Keratinocyte (primary cell): Measurements from ENCODE around the gene CHD2. TPM values are rescaled to one million over a fixed set of nuclear protein-coding genes. Genes with fewer than 3 reads are reported as not detected.

Source experiments
- DNase-seq: peaks from one replicate; pipeline ENCODE4 v3.0.0-alpha.2; 2011; ENCODE audit warnings: low read depth, missing footprints, low spot score
- FAIRE-seq: peaks from 2 replicates; lab custom pipeline; 2011; peaks lifted over from hg19 to GRCh38; lab: Jason Lieb, UNC
- H2AFZ ChIP-seq: 2 replicates; pipeline ENCODE4 v1.6.0; 2012; ENCODE audit warnings: low read length, control low read depth, inconsistent platforms; ENCODE audit not compliant: control insufficient read depth
- H3K27ac ChIP-seq: 2 replicates; pipeline ENCODE4 v1.5.1; 2011; ENCODE audit warnings: low read length; ENCODE audit not compliant: control insufficient read depth, insufficient read depth
- H3K27me3 ChIP-seq: 3 replicates; pipeline ENCODE4 v1.6.0; 2011; ENCODE audit warnings: low read length; ENCODE audit not compliant: control insufficient read depth, insufficient read depth; ENCODE audit errors: extremely low read depth
- H3K36me3 ChIP-seq, 2 experiments: 2 replicates in 1 of 2; 3 replicates in 1 of 2; pipeline ENCODE4 v1.5.1; 2011; ENCODE audit warnings: low read length in 2 of 2, mild to moderate bottlenecking in 1 of 2; ENCODE audit not compliant: control insufficient read depth in 2 of 2, insufficient read depth in 2 of 2; ENCODE audit errors: extremely low read depth in 1 of 2
- H3K4me1 ChIP-seq: 3 replicates; pipeline ENCODE4 v1.5.1; 2011; ENCODE audit warnings: low read length; ENCODE audit not compliant: control insufficient read depth, insufficient read depth; ENCODE audit errors: extremely low read depth
- H3K4me2 ChIP-seq: 3 replicates; pipeline ENCODE4 v1.6.0; 2011; ENCODE audit warnings: low read depth, low read length; ENCODE audit not compliant: control insufficient read depth, insufficient read depth; ENCODE audit errors: extremely low read depth
- H3K4me3 ChIP-seq, 3 experiments: fragments of 200-600 bp in 1 of 3; sonication (generic) in 1 of 3; 2 replicates in 2 of 3; 3 replicates in 1 of 3; pipeline ENCODE4 v1.5.1; 2011 to 2016; ENCODE audit warnings: low read length in 3 of 3, mild to moderate bottlenecking in 3 of 3, control low read depth in 2 of 3, inconsistent platforms in 1 of 3, low read depth in 1 of 3, mixed read lengths in 1 of 3, mixed run types in 1 of 3, moderate library complexity in 1 of 3; ENCODE audit not compliant: control insufficient read depth in 2 of 3, insufficient read depth in 2 of 3; ENCODE audit errors: extremely low read depth in 1 of 3
- H3K79me2 ChIP-seq: 2 replicates; pipeline ENCODE4 v1.6.0; 2012; ENCODE audit warnings: low read length; ENCODE audit not compliant: control insufficient read depth, insufficient read depth
- H3K9ac ChIP-seq: 3 replicates; pipeline ENCODE4 v1.6.0; 2011; ENCODE audit warnings: low read length; ENCODE audit not compliant: control insufficient read depth, insufficient read depth; ENCODE audit errors: extremely low read depth
- H3K9me1 ChIP-seq: 3 replicates; pipeline ENCODE4 v1.6.0; 2011; ENCODE audit warnings: low read length; ENCODE audit not compliant: control insufficient read depth, insufficient read depth; ENCODE audit errors: extremely low read depth
- H3K9me3 ChIP-seq: 2 replicates; pipeline ENCODE4 v1.5.1; 2012; ENCODE audit warnings: low read depth, low read length; ENCODE audit not compliant: control insufficient read depth
- H4K20me1 ChIP-seq: 3 replicates; pipeline ENCODE4 v1.6.0; 2011; ENCODE audit warnings: low read length; ENCODE audit not compliant: control insufficient read depth, insufficient read depth; ENCODE audit errors: extremely low read depth
- CTCF ChIP-seq, 3 experiments: IDR thresholded peaks in 1 of 3; conservative IDR thresholded peaks in 1 of 3; optimal IDR thresholded peaks in 1 of 3; 2 replicates in 2 of 3; 3 replicates in 1 of 3; pipeline versions ENCODE3 to v1.5.1; 2011; ENCODE audit warnings: low read length in 3 of 3, mild to moderate bottlenecking in 3 of 3, moderate library complexity in 2 of 3, control low read depth in 1 of 3, inconsistent platforms in 1 of 3; ENCODE audit not compliant: insufficient read depth in 2 of 3; ENCODE audit errors: extremely low read depth in 1 of 3
- EZH2 ChIP-seq: IDR thresholded peaks from one replicate; pipeline ENCODE4 v1.6.1; 2012; ENCODE audit warnings: inconsistent platforms, mild to moderate bottlenecking, low read length, moderate library complexity
- dilution Hi-C: fragments of 300-500 bp; cut with MboI; formaldehyde crosslinking; loops from one replicate; pipeline ENCODE4 v1.7.0; 2020; ENCODE audit warnings: low sequenced_read_pairs; ENCODE audit not compliant: extremely low pct_ligation_motif_present
- polyA plus RNA-seq, 5 experiments: library from polyadenylated mRNA; depleted of rRNA in 3 of 5; stranded (reverse) in 3 of 5; stranded (forward) in 1 of 5; unstranded in 1 of 5; fragments of >200 nt; gene quantifications; 1 replicate in 1 of 5; 2 replicates in 3 of 5; 3 replicates in 1 of 5; pipeline versions ENCODE4 v1.2.1 to v1.2.3, GENCODE V29; 2011 to 2012; ENCODE audit warnings: missing spikeins in 2 of 5, low read depth in 1 of 5, low replicate concordance in 1 of 5

The CHD2 gene
- polyA plus RNA-seq, 1 donor (not counting 4 experiments of a cell fraction or from before 2014, with no cell fraction given) = 62.0 TPM

GRCh38 chr15:92971081-92971480 lies 71.0 kb downstream of the CHD2 start:
- Histone ChIP-seq H3K9ac (no peak overlapping the region), H3K4me2 (no peak overlapping the region), H3K27me3 (no peaks in the 10 kb centered on the region), H3K36me3 (peaks cover 24 to 33% of the 10 kb centered on the region in 2 experiments), H4K20me1 (no peaks in the 10 kb centered on the region), H3K4me3 (no peak overlapping the region), H3K79me2 (peaks cover 17% of the 10 kb centered on the region), H3K9me1 (peaks cover 2% of the 10 kb centered on the region), H2AFZ (no peak overlapping the region), H3K9me3 (no peaks in the 10 kb centered on the region), H3K4me1 (no peaks in the 10 kb centered on the region), H3K27ac (no peak overlapping the region)
- dilution Hi-C loops = no loop called here
- no peak for DNase-seq
- no peak for TF ChIP-seq CTCF (optimal IDR thresholded peaks at IDR 0.05 in 1 of 3, IDR thresholded peaks at IDR 0.05 in 1 of 3, conservative IDR thresholded peaks at IDR 0.05 in 1 of 3; ENCODE audit: extremely low read depth in 1 of 3, insufficient read depth in 2 of 3, low read length in 3 of 3)
- no peak for TF ChIP-seq EZH2
- no peak for FAIRE-seq

- dilution Hi-C loops = no loop called here
- Histone ChIP-seq H2AFZ (no peak overlapping the region), H3K4me1 (no peaks in the 10 kb centered on the region), H3K27ac (no peak overlapping the region), H3K9ac (no peak overlapping the region), H4K20me1 (no peaks in the 10 kb centered on the region), H3K9me1 (peaks cover 2% of the 10 kb centered on the region), H3K9me3 (no peaks in the 10 kb centered on the region), H3K4me2 (no peak overlapping the region), H3K4me3 (no peak overlapping the region), H3K27me3 (no peaks in the 10 kb centered on the region), H3K79me2 (peaks cover 15% of the 10 kb centered on the region), H3K36me3 (peaks cover 24 to 33% of the 10 kb centered on the region in 2 experiments)
- DNase-seq (no peak), FAIRE-seq (no peak)
- TF ChIP-seq EZH2 (no peak), CTCF (optimal IDR thresholded peaks at IDR 0.05 in 1 of 3, IDR thresholded peaks at IDR 0.05 in 1 of 3, conservative IDR thresholded peaks at IDR 0.05 in 1 of 3; ENCODE audit: extremely low read depth in 1 of 3, insufficient read depth in 2 of 3, low read length in 3 of 3) (no peak)
Measured at GRCh38 chr15:92971713-92972112, 71.6 kb downstream of the CHD2 start.
